Fibroblast of villous mesenchyme (primary cell): ENCODE results near the gene ARIH2. TPM values are rescaled to one million over a fixed set of nuclear protein-coding genes. Genes with fewer than 3 reads are reported as not detected.

ENCODE experiments used
- DNase-seq: peaks from one replicate; pipeline ENCODE4 v3.0.0-alpha.2; 2010; ENCODE audit warnings: low read depth
- H3K4me3 ChIP-seq: 2 replicates; pipeline ENCODE4 v1.5.1; 2011; ENCODE audit warnings: low read depth, mild to moderate bottlenecking, low read length
- total RNA-seq: library from RNA; depleted of rRNA; stranded (reverse); fragments of >200 nt; gene quantifications from 2 replicates; pipeline ENCODE4 v1.2.3, GENCODE V29; 2012
- TF ChIP-seq, protein P1 (sequence below): IDR thresholded peaks from 2 replicates; pipeline ENCODE4 v1.5.1; 2012; ENCODE audit warnings: low read depth, mild to moderate bottlenecking, low read length; ENCODE audit not compliant: insufficient read depth

The ARIH2 gene
- total RNA-seq, 1 donor, result 87.2 TPM

GRCh38 chr3:48990636-48991469 is 72.2 kb downstream of the ARIH2 start:
- peak; percentile 28 for DNase-seq
- H3K4me3 ChIP-seq, result peak overlapping the region; percentile 79
- TF ChIP-seq, protein P1, sequence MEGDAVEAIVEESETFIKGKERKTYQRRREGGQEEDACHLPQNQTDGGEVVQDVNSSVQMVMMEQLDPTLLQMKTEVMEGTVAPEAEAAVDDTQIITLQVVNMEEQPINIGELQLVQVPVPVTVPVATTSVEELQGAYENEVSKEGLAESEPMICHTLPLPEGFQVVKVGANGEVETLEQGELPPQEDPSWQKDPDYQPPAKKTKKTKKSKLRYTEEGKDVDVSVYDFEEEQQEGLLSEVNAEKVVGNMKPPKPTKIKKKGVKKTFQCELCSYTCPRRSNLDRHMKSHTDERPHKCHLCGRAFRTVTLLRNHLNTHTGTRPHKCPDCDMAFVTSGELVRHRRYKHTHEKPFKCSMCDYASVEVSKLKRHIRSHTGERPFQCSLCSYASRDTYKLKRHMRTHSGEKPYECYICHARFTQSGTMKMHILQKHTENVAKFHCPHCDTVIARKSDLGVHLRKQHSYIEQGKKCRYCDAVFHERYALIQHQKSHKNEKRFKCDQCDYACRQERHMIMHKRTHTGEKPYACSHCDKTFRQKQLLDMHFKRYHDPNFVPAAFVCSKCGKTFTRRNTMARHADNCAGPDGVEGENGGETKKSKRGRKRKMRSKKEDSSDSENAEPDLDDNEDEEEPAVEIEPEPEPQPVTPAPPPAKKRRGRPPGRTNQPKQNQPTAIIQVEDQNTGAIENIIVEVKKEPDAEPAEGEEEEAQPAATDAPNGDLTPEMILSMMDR, result no peak

DNA sequence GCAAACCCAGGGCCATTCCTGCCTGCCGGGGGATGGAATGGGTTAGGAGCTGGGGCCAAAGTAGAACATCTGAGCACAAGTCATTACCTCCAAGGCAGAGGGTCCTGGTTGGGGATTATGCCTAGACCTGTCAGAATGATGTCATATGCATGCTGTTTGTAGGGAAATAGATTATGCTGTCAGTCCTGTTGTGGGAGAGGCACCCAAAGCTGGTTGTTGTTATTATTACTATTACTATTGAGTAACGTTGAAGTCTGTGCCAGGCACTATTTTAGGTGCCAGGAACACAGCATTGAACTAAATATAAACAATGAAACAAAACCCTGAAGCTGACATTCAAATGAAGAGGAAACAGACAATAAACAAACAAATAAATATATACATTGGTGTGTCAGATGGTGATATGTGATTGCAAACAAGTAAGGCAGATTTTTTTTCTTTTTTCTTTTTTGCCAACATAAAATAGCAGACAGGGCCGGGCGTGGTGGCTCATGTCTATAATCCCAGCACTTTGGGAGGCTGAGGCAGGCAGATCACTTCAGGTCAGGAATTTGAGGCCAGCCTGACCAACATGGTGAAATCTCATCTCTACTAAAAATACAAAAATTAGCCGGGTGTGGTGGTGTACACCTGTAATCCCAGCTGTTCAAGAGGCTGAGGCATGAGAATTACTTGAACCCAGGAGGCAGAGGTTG is 73.4 kb downstream of the ARIH2 start:
- peak overlapping the region; percentile 79 for H3K4me3 ChIP-seq
- no peak for DNase-seq
- TF ChIP-seq, protein P1, result no peak

DNA sequence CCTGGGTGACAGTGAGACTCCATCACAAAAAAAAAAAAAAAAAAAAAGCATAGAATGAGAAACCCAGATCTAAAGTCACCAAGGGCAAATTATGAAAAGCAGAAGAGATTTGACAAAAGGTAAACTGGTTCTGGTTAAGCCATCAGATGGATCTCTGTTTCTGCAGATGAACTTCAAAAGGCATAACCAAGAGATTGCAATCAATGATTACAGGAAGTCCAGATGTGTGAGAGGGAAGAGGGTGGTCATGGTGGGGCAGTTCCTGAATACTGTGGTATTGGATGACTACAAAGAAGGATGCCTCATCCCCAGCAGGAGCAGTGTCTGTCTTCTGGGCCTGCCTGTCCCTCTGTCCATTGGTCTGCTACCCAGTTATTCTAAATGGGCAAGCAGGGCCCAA is 75.2 kb downstream of the ARIH2 start:
- DNase-seq, result no peak
- TF ChIP-seq, protein P1, result no peak
- no peak overlapping the region for H3K4me3 ChIP-seq

DNA sequence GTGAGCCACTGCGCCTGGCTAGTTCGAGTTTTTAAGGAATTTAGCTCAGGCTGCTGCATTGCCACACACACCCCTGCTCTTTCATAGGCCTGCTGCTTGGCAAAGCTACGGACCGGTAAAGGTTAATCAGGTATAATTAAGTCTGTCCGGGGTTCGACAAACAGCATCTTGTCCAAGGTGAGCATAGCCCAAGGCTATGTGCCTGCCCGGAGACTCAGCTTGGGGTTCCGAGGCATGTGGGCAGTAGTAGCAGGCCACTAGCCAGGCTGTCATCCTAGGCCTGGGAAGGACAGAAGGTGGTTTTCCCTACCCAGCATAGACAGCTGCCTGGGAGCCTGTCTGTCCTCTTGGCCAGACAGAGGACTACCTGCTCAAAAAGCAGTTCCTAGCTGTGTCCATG is 78.0 kb downstream of the ARIH2 start:
- no peak for DNase-seq
- H3K4me3 ChIP-seq, result no peak overlapping the region
- TF ChIP-seq, protein P1, result no peak

DNA sequence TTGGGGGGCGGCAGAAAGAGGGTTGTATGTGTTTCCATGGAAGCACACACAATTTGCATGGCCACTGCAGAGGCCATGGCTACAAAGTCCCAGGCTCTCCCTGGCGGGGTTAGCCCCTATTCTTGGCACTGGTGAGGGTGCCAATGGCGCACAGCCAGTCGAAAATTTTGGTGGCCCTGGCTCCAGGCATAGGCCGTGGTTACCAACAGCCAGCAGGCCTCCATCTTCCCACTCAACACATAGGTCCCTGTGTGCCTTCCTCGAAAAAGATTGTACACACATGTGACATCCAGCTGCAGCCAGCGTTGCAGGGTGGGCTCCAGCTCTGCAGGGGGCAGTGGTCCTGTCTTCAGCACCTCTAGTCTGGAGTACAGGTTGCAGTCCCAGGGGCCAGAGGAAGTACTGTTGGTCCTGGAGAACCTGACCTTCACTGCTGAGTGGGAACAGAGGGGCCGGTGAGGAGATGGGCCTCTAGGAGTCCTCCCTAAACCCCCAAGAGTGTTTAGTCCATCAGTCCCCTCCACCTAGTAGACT is 78.5 kb downstream of the ARIH2 start:
- TF ChIP-seq, protein P1, result no peak
- no peak for DNase-seq
- no peak overlapping the region for H3K4me3 ChIP-seq

GRCh38 chr3:48997714-48998637 is 79.3 kb downstream of the ARIH2 start:
- no peak overlapping the region for H3K4me3 ChIP-seq
- TF ChIP-seq, protein P1, result no peak
- DNase-seq, result no peak
